ENCODE data around the gene KAT6B. TPM values are rescaled to one million over a fixed set of nuclear protein-coding genes. Genes with fewer than 3 reads are reported as not detected.

Gene KAT6B
- total and polyA plus RNA-seq, 8 donors: 3.7 to 109 (median 34.3) TPM

- no peak for TF ChIP-seq POLR2AphosphoS5 (IDR thresholded peaks at IDR 0.05)
- TF ChIP-seq, protein P1, sequence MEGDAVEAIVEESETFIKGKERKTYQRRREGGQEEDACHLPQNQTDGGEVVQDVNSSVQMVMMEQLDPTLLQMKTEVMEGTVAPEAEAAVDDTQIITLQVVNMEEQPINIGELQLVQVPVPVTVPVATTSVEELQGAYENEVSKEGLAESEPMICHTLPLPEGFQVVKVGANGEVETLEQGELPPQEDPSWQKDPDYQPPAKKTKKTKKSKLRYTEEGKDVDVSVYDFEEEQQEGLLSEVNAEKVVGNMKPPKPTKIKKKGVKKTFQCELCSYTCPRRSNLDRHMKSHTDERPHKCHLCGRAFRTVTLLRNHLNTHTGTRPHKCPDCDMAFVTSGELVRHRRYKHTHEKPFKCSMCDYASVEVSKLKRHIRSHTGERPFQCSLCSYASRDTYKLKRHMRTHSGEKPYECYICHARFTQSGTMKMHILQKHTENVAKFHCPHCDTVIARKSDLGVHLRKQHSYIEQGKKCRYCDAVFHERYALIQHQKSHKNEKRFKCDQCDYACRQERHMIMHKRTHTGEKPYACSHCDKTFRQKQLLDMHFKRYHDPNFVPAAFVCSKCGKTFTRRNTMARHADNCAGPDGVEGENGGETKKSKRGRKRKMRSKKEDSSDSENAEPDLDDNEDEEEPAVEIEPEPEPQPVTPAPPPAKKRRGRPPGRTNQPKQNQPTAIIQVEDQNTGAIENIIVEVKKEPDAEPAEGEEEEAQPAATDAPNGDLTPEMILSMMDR (IDR thresholded peaks at IDR 0.05): no peak
- H3K27ac ChIP-seq: no peak overlapping the region
- H3K27me3 ChIP-seq: no peaks in the 10 kb centered on the region
- H3K36me3 ChIP-seq: peaks cover 20 to 42% (median 40%) of the 10 kb centered on the region in 4 donors
- intact Hi-C loops (cut with DNase I; ENCODE audit: low total_unique reads): no loop called here
- H3K9me3 ChIP-seq: no peaks in the 10 kb centered on the region
- WGBS, 5 donors: 95 to 98% (median 97%) methylated on average over 3 of the region's 3 CpGs
- H3K4me3 ChIP-seq: no peak overlapping the region
- no peak for DNase-seq
- H3K4me1 ChIP-seq: peaks cover 0 to 14% (median 0%) of the 10 kb centered on the region in 4 donors
These were observed 205.7 kb downstream of the KAT6B start for GRCh38 chr10:75032119-75032518.

- Histone ChIP-seq H3K9me3 (no peaks in the 10 kb centered on the region), H3K27me3 (no peaks in the 10 kb centered on the region), H3K4me1 (peaks cover 0 to 15% (median under 1%) of the 10 kb centered on the region in 4 donors), H3K36me3 (peaks cover 20 to 35% (median 34%) of the 10 kb centered on the region in 4 donors), H3K4me3 (no peak overlapping the region), H3K27ac (no peak overlapping the region)
- intact Hi-C loops (cut with DNase I; ENCODE audit: low total_unique reads): no loop called here
- WGBS, 5 donors: 79 to 90% (median 86%) methylated on average over 8 of the region's 8 CpGs
- no peak for DNase-seq
- TF ChIP-seq, protein P1 (IDR thresholded peaks at IDR 0.05): no peak
- no peak for TF ChIP-seq POLR2AphosphoS5 (IDR thresholded peaks at IDR 0.05)
- TF ChIP-seq EP300 (IDR thresholded peaks at IDR 0.05): no peak
- no peak for TF ChIP-seq POLR2A (IDR thresholded peaks at IDR 0.05)
These were observed 206.4 kb downstream of the KAT6B start for GRCh38 chr10:75032813-75033212.

GRCh38 chr10:75033399-75034130 lies 207.2 kb downstream of the KAT6B start:
- WGBS, 5 donors: 86 to 94% (median 92%) methylated on average over 15 of the region's 15 CpGs
- Histone ChIP-seq H3K4me3 (no peak overlapping the region), H3K27me3 (no peaks in the 10 kb centered on the region), H3K4me1 (peaks cover 0 to 23% (median 4%) of the 10 kb centered on the region in 4 donors), H3K27ac (no peak overlapping the region), H3K9me3 (no peaks in the 10 kb centered on the region), H3K36me3 (peaks cover 16 to 28% (median 27%) of the 10 kb centered on the region in 4 donors)
- intact Hi-C loops (cut with DNase I; ENCODE audit: low total_unique reads): no loop called here
- TF ChIP-seq POLR2AphosphoS5 (IDR thresholded peaks at IDR 0.05) (no peak), POLR2A (IDR thresholded peaks at IDR 0.05) (no peak), EP300 (IDR thresholded peaks at IDR 0.05) (no peak)
- TF ChIP-seq, protein P1 (IDR thresholded peaks at IDR 0.05): no peak
- no peak for DNase-seq

- Histone ChIP-seq H3K4me3 (no peak overlapping the region), H3K4me1 (peaks cover 0 to 28% (median 6%) of the 10 kb centered on the region in 4 donors), H3K36me3 (peaks cover 11 to 22% (median 21%) of the 10 kb centered on the region in 4 donors), H3K27ac (no peak overlapping the region), H3K9me3 (no peaks in the 10 kb centered on the region), H3K27me3 (no peaks in the 10 kb centered on the region)
- intact Hi-C loops (cut with DNase I; ENCODE audit: low total_unique reads): no loop called here
- no peak for TF ChIP-seq EP300 (IDR thresholded peaks at IDR 0.05)
- TF ChIP-seq POLR2A (IDR thresholded peaks at IDR 0.05): no peak
- TF ChIP-seq POLR2AphosphoS5 (IDR thresholded peaks at IDR 0.05): no peak
- TF ChIP-seq, protein P1 (IDR thresholded peaks at IDR 0.05): no peak
- no peak for DNase-seq
- WGBS, 5 donors: 73 to 84% (median 80%) methylated on average over 5 of the region's 5 CpGs
These were observed 207.7 kb downstream of the KAT6B start for GRCh38 chr10:75034131-75034512.

All from stomach (tissue), 9 donors.